Measurements from ENCODE around the gene CRIP3.

DNA sequence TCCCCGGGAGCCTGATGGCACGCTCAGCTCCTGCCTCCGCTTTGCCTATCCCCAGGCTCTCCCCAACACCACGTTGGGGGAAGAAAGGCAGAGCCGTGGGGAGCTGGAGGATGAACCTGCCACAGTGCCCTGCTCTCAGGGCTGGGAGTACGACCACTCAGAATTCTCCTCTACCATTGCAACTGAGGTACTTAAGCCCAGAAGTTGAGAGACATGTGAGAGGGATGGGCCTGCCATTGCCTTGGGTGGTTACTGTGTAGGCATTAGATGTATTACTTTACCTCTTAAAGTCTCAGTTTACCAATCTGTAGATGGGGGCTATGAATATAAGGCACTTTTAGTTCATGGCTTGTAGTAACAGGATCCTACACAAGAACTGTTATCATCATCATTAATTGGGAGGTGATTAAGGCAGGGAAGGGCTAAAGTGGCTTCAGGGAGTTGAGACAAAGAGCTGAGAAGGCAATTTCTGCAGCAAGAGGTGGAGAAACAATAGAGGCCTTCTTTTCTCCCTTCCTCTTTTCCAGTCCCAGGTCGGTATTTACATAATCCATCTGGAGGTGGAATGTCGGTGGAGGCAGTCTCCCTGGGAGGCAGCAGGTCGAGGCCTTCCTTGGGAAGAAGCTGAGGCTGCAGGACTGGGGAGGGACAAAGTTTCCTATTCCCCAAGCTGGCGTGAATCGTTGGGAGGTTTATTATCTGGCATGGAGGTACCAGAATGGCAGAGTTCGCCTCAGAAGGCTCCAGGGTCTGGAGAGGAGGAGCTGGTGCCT is 9.9 kb downstream of the CRIP3 start:
- TF ChIP-seq, protein P1, sequence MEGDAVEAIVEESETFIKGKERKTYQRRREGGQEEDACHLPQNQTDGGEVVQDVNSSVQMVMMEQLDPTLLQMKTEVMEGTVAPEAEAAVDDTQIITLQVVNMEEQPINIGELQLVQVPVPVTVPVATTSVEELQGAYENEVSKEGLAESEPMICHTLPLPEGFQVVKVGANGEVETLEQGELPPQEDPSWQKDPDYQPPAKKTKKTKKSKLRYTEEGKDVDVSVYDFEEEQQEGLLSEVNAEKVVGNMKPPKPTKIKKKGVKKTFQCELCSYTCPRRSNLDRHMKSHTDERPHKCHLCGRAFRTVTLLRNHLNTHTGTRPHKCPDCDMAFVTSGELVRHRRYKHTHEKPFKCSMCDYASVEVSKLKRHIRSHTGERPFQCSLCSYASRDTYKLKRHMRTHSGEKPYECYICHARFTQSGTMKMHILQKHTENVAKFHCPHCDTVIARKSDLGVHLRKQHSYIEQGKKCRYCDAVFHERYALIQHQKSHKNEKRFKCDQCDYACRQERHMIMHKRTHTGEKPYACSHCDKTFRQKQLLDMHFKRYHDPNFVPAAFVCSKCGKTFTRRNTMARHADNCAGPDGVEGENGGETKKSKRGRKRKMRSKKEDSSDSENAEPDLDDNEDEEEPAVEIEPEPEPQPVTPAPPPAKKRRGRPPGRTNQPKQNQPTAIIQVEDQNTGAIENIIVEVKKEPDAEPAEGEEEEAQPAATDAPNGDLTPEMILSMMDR (IDR thresholded peaks at IDR 0.05): no peak
- no peak for TF ChIP-seq POLR2A (IDR thresholded peaks at IDR 0.05)

Measured in esophagus squamous epithelium (tissue), 4 donors.